Ectodermal cell (in vitro differentiated cells): ENCODE data around the gene CSMD2.

Experiments
- H3K27ac ChIP-seq: 2 replicates; pipeline ENCODE4 v1.7.0; 2013; ENCODE audit warnings: mild to moderate bottlenecking, low read depth, low read length; ENCODE audit not compliant: insufficient read depth, poor library complexity, severe bottlenecking
- H3K27me3 ChIP-seq: 2 replicates; pipeline ENCODE4 v1.7.0; 2013; ENCODE audit warnings: mild to moderate bottlenecking, low read length; ENCODE audit not compliant: insufficient read depth, control insufficient read depth, poor library complexity, severe bottlenecking
- H3K36me3 ChIP-seq: one replicate; pipeline ENCODE4 v1.7.0; 2013; ENCODE audit warnings: low read length; ENCODE audit not compliant: control insufficient read depth, insufficient read depth
- H3K4me1 ChIP-seq: one replicate; pipeline ENCODE4 v1.7.0; 2013; ENCODE audit warnings: low read length; ENCODE audit not compliant: control insufficient read depth, insufficient read depth
- H3K4me3 ChIP-seq: 2 replicates; pipeline ENCODE4 v1.7.0; 2013; ENCODE audit warnings: low read depth, low read length, control low read depth; ENCODE audit not compliant: insufficient read depth
- H3K9me3 ChIP-seq: 2 replicates; pipeline ENCODE4 v1.7.0; 2013; ENCODE audit warnings: mild to moderate bottlenecking, low read length, moderate library complexity; ENCODE audit not compliant: control insufficient read depth
- WGBS, 2 experiments: methylation state at CpG; one replicate each; pipeline ENCODE4 v1.1.7; 2013; ENCODE audit warnings: missing lambda C conversion rate in 2 of 2; 5-methylcytosine and 5-hydroxymethylcytosine counted together

The CSMD2 gene

DNA sequence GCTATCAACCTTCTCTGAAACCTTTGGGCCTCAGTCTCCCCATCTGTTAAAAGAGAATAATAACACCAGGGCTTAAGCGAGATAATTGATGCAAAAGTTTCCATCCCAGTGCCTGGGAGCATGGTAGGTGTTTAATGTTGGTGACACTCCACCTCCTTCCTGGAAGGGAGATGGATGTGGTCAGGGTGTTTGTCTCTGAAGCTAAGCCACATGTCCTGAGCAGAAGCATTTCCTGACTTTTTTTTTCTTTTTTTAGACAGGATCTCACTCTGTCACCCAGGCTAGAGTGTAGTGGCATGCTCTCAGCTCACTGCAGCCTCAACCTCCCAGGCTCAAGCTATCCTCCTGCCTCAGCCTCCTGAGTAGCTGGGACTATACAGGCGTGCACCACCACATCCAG is 373.8 kb downstream of the CSMD2 start:
- 66 to 76% methylated on average over 2 of the region's 2 CpGs for WGBS, 2 experiments
- Histone ChIP-seq H3K27ac (no peak overlapping the region), H3K36me3 (no peaks in the 10 kb centered on the region), H3K9me3 (no peaks in the 10 kb centered on the region), H3K27me3 (no peaks in the 10 kb centered on the region), H3K4me1 (no peaks in the 10 kb centered on the region), H3K4me3 (no peak overlapping the region)

DNA sequence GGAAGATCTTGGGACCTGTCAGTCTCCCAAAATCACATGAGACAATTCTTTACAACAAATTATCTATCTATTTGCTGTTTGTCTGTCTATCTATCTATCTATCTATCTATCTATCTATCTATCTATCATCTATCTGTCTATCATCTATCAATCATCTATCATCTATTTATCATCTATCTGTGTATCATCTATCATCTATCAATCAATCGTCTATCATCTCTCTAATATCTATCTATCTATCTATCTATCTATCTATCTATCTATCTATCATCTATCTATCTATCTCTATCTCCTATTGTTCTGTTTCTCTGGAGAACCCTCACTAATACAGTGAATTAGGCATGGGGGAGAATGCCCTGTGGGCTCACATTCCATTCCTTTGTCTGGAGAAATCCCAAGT is 374.5 kb downstream of the CSMD2 start:
- WGBS, 2 experiments: 89 to 91% methylated on average over 1 of the region's 1 CpG

DNA sequence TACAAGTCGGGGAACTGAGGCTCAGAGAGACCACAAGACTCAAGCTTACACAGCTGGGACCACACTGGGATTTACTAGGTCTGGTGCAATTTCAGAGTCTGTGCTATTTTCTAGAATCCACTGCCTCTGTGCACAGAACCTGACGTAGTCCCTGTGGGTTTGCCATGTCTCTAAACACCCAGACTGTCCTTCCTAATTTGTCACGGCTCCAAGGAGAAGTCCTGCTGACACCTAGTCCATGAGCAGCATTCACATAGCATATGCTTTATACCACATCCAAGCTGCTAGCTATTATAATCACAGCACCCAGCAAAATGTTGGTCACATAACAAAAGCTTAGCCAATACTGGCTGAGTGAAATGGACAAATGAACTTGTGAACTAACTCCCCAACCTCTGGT is 380.2 kb downstream of the CSMD2 start:
- 92 to 95% methylated on average over 3 of the region's 3 CpGs for WGBS, 2 experiments

More for the DNA sequence above, 374.5 kb downstream of the CSMD2 start:
- no peak overlapping the region for H3K4me3 ChIP-seq
- no peak overlapping the region for H3K27ac ChIP-seq
- no peaks in the 10 kb centered on the region for H3K36me3 ChIP-seq
- H3K9me3 ChIP-seq: no peaks in the 10 kb centered on the region
- no peaks in the 10 kb centered on the region for H3K27me3 ChIP-seq
- H3K4me1 ChIP-seq: no peaks in the 10 kb centered on the region

DNA sequence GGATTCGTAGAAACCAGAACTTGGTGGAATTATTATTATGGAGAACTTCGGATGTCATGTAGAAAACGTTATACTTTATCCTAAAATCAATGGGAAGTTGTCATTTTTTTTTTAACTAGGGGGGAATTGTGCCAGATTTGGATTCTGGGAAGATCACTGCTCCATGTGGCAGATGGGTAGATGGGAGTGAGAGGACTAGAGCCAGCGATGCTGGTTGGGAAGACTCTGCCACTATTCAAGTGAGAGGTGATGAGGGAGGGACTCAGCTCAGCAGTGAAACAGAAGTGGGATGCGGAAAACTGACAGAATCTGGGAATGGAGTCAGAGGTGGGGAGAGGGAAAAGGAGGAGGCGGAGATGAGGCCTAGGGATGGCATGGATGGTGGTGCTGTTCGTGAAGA is 382.3 kb downstream of the CSMD2 start:
- no peak overlapping the region for H3K4me3 ChIP-seq
- H3K36me3 ChIP-seq: no peaks in the 10 kb centered on the region
- H3K4me1 ChIP-seq: no peaks in the 10 kb centered on the region
- H3K9me3 ChIP-seq: no peaks in the 10 kb centered on the region
- H3K27ac ChIP-seq: no peak overlapping the region
- WGBS, 2 experiments: 96 to 97% methylated on average over 7 of the region's 7 CpGs
- H3K27me3 ChIP-seq: no peaks in the 10 kb centered on the region

More for the DNA sequence above, 380.2 kb downstream of the CSMD2 start:
- no peaks in the 10 kb centered on the region for H3K4me1 ChIP-seq
- no peaks in the 10 kb centered on the region for H3K36me3 ChIP-seq
- H3K4me3 ChIP-seq: no peak overlapping the region
- H3K9me3 ChIP-seq: no peaks in the 10 kb centered on the region
- no peak overlapping the region for H3K27ac ChIP-seq
- no peaks in the 10 kb centered on the region for H3K27me3 ChIP-seq

DNA sequence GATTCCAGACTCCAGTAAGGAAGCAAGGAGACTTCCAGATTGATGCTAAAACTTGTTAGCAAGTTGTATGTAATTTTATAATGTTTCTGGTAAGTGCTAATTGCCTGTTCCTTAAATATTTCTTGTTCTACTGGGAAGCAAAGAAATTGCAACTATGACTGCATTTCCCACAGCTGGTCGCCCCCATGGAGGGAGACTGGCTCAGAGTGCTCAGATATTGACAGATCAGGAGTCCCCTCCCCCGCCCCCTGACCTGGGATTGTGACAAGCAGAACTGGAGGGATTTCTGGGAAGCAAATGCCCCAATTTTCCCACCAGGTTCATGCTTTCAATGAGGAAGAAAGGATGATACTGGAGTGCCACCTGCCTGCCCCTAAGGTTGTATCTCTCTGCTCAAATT is 383.4 kb downstream of the CSMD2 start:
- no peaks in the 10 kb centered on the region for H3K9me3 ChIP-seq
- H3K4me3 ChIP-seq: no peak overlapping the region
- H3K4me1 ChIP-seq: no peaks in the 10 kb centered on the region
- H3K27me3 ChIP-seq: no peaks in the 10 kb centered on the region
- 89 to 95% methylated on average over 2 of the region's 2 CpGs for WGBS, 2 experiments
- H3K36me3 ChIP-seq: no peaks in the 10 kb centered on the region
- no peak overlapping the region for H3K27ac ChIP-seq

DNA sequence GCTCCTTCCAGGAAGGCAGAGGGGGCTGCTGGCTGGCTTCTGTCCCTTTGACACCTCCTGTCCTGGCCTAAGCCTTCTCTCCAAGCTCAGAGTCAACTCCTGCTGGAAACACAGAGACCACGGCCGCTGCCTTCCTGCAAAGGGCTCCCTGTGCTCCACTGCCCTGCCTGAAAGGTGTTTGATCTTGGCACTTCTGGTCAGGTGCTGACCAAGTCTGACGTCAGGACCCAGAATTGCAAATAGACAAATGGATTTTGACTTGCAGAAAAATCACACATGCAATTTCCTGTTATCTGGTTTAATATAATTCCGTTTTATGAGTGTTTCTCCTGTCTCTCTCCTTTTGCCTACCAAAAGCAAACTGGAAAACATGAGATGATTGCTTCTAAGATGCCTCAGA is 387.7 kb downstream of the CSMD2 start:
- H3K4me1 ChIP-seq: no peaks in the 10 kb centered on the region
- no peaks in the 10 kb centered on the region for H3K27me3 ChIP-seq
- H3K36me3 ChIP-seq: no peaks in the 10 kb centered on the region
- no peak overlapping the region for H3K4me3 ChIP-seq
- 92 to 96% methylated on average over 4 of the region's 4 CpGs for WGBS, 2 experiments
- H3K9me3 ChIP-seq: no peaks in the 10 kb centered on the region
- H3K27ac ChIP-seq: no peak overlapping the region

DNA sequence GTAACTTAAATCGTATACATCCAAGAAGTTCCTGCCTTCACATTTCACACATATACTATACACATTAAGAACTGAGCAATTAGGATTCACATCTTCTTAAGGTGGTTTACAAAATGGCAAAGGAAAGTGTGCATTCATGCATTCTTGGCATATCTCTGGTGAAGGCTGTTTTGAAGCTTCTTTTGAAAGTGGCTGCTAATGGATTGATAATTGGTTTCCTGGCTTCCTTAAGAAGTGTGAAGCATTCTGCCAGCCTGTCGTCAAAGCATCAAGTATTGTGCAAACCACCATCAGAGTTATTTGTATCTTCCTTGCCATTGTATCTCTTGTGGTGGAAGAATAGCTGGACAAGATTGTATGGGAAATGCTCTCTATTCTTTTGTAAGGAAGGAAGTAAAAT is 396.2 kb downstream of the CSMD2 start:
- 89 to 91% methylated on average over 2 of the region's 2 CpGs for WGBS, 2 experiments
- no peaks in the 10 kb centered on the region for H3K36me3 ChIP-seq
- no peaks in the 10 kb centered on the region for H3K9me3 ChIP-seq
- no peak overlapping the region for H3K4me3 ChIP-seq
- no peaks in the 10 kb centered on the region for H3K27me3 ChIP-seq
- H3K27ac ChIP-seq: no peak overlapping the region
- no peaks in the 10 kb centered on the region for H3K4me1 ChIP-seq

DNA sequence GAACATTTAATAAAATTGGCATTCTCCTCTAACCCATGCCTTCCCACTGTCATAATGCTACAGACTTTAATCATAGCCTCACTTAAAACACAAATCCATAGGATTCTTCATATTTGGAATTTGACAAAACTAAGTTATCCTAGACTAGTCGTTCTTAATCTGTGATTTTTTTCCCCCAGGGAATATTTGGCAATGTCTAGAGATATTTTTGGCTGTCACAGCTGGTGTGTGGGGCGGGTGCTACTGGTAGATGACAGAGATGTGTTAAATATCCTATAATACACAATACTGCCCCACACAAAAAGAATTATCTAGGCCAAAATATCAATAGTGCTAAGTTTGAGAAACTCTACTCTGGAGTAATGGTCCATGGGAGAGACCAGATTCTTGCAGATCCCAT is 396.9 kb downstream of the CSMD2 start:
- WGBS, 2 experiments: 94 to 100% methylated on average over 1 of the region's 2 CpGs
- H3K4me3 ChIP-seq: no peak overlapping the region
- no peaks in the 10 kb centered on the region for H3K27me3 ChIP-seq
- H3K27ac ChIP-seq: no peak overlapping the region
- no peaks in the 10 kb centered on the region for H3K4me1 ChIP-seq
- H3K36me3 ChIP-seq: no peaks in the 10 kb centered on the region
- H3K9me3 ChIP-seq: no peaks in the 10 kb centered on the region

DNA sequence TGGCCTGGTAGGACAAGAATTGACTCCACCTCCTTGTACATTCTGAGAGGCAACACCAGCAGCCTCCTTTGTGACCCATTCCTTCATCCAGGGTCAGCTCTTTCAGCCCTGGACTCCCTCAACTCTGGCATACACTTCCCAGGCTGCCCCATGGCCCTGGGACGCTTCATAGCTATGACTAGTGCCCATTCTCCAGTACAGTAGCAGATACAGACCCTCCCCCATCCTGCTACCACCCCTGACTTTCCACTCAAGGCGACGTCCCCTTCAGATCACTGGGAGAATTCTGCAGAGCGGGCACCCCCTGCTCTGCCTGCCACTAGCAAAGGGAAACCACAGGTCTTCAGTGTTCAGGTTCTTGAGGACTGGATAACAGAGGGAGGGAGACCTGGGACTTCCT is 400.9 kb downstream of the CSMD2 start:
- no peak overlapping the region for H3K27ac ChIP-seq
- H3K9me3 ChIP-seq: no peaks in the 10 kb centered on the region
- no peaks in the 10 kb centered on the region for H3K27me3 ChIP-seq
- H3K4me3 ChIP-seq: no peak overlapping the region
- H3K4me1 ChIP-seq: no peaks in the 10 kb centered on the region
- H3K36me3 ChIP-seq: no peaks in the 10 kb centered on the region
- WGBS, 2 experiments: 92 to 97% methylated on average over 4 of the region's 4 CpGs

DNA sequence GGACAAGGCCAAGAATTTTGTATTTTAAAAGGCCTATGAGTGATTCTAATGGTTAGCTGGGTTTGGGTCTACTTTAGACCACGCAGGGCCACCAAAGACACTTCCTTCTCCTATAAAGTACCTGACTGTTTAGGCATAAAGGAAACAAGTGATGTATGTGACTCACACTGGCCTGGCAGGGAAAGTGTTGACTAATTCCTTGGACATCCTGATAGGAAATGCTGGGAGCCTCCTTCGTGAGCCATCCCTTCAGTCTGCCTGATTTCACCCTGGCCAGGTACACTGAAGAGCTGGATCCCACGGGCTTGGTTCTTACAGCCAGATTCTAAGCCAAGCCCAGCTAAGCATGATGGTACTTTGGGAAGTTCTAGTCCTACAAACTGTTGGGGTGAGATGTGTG is 401.6 kb downstream of the CSMD2 start:
- no peak overlapping the region for H3K4me3 ChIP-seq
- no peaks in the 10 kb centered on the region for H3K4me1 ChIP-seq
- H3K9me3 ChIP-seq: no peaks in the 10 kb centered on the region
- no peak overlapping the region for H3K27ac ChIP-seq
- 88 to 90% methylated on average over 3 of the region's 3 CpGs for WGBS, 2 experiments
- H3K36me3 ChIP-seq: no peaks in the 10 kb centered on the region
- no peaks in the 10 kb centered on the region for H3K27me3 ChIP-seq

DNA sequence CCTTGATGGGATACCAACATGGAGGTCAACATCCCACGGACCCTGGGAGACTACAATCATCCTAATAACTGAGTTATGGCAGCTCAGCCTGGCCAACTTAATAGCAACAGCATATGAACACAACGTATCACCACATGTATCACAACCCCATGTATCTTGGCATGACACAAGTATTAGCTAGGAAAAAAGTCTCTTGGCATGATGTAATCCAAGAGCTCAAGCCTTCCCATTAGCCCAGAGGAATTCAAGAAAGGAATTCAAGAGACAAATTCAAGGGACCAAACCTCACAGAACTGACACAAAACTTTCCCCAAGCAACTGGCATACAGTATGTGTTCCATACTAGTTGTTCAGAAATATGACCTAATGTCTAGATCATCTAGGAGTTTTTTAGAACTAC is 402.1 kb downstream of the CSMD2 start:
- no peaks in the 10 kb centered on the region for H3K27me3 ChIP-seq
- 90 to 94% methylated on average over 2 of the region's 2 CpGs for WGBS, 2 experiments
- no peaks in the 10 kb centered on the region for H3K4me1 ChIP-seq
- no peaks in the 10 kb centered on the region for H3K9me3 ChIP-seq
- H3K27ac ChIP-seq: no peak overlapping the region
- no peaks in the 10 kb centered on the region for H3K36me3 ChIP-seq
- no peak overlapping the region for H3K4me3 ChIP-seq
